Osteoblast (primary cell): ENCODE data around the gene ZNF608. TPM values are rescaled to one million over a fixed set of nuclear protein-coding genes. Genes with fewer than 3 reads are reported as not detected.

Experiments used
- DNase-seq: peaks from one replicate; pipeline ENCODE4 v3.0.0; 2011; ENCODE audit warnings: low spot score, mixed read lengths; ENCODE audit not compliant: insufficient read length; ENCODE audit errors: missing footprints
- H2AFZ ChIP-seq: 2 replicates; pipeline ENCODE4 v1.6.0; 2011; ENCODE audit warnings: mild to moderate bottlenecking, low read length
- H3K27ac ChIP-seq: 2 replicates; pipeline ENCODE4 v1.5.1; 2011; ENCODE audit warnings: mild to moderate bottlenecking, low read depth, low read length, moderate library complexity
- H3K27me3 ChIP-seq: 2 replicates; pipeline ENCODE4 v1.6.0; 2012; ENCODE audit warnings: mild to moderate bottlenecking, control low read depth, inconsistent platforms, low read length, moderate library complexity; ENCODE audit not compliant: insufficient read depth
- H3K36me3 ChIP-seq: 2 replicates; pipeline ENCODE4 v1.5.1; 2011; ENCODE audit warnings: mild to moderate bottlenecking, low read length, control low read depth, moderate library complexity; ENCODE audit not compliant: insufficient read depth
- H3K4me1 ChIP-seq: 2 replicates; pipeline ENCODE4 v1.5.1; 2011; ENCODE audit warnings: mild to moderate bottlenecking, low read length, control low read depth, moderate library complexity; ENCODE audit not compliant: insufficient read depth
- H3K4me2 ChIP-seq: 2 replicates; pipeline ENCODE4 v1.6.0; 2011; ENCODE audit warnings: mild to moderate bottlenecking, low read length; ENCODE audit not compliant: insufficient read depth
- H3K4me3 ChIP-seq: fragments of 200-600 bp; sonication (generic); 3 replicates; pipeline ENCODE4 v1.5.1; 2012; ENCODE audit warnings: mild to moderate bottlenecking, low read length, inconsistent platforms; ENCODE audit not compliant: insufficient read depth
- H3K79me2 ChIP-seq: 2 replicates; pipeline ENCODE4 v1.6.0; 2012; ENCODE audit warnings: mild to moderate bottlenecking, low read length, control low read depth, inconsistent platforms; ENCODE audit not compliant: insufficient read depth
- H3K9me3 ChIP-seq: 2 replicates; pipeline ENCODE4 v1.5.1; 2011; ENCODE audit warnings: low read depth, low read length, control low read depth
- H4K20me1 ChIP-seq: 2 replicates; pipeline ENCODE4 v1.6.0; 2012; ENCODE audit warnings: mild to moderate bottlenecking, low read length, control low read depth; ENCODE audit not compliant: insufficient read depth
- CTCF ChIP-seq: IDR thresholded peaks from 2 replicates; pipeline ENCODE4 v1.5.1; 2011; ENCODE audit warnings: mild to moderate bottlenecking, low read depth, low read length, moderate library complexity; ENCODE audit errors: extremely low read depth
- total RNA-seq: library from RNA; depleted of rRNA; stranded (reverse); fragments of >200 nt; gene quantifications from 2 replicates; pipeline ENCODE4 v1.2.3, GENCODE V29; 2012

The ZNF608 gene
- total RNA-seq, 1 donor = 11.6 TPM

GRCh38 chr5:124760608-124761007 lies 14.2 kb upstream of the ZNF608 start:
- H3K27me3 ChIP-seq = no peaks in the 10 kb centered on the region
- H3K4me1 ChIP-seq = no peaks in the 10 kb centered on the region
- H4K20me1 ChIP-seq = no peaks in the 10 kb centered on the region
- H3K4me2 ChIP-seq = no peak overlapping the region
- no peak for DNase-seq
- H3K4me3 ChIP-seq = no peak overlapping the region
- no peaks in the 10 kb centered on the region for H3K79me2 ChIP-seq
- H2AFZ ChIP-seq = no peak overlapping the region
- H3K36me3 ChIP-seq = no peaks in the 10 kb centered on the region
- no peaks in the 10 kb centered on the region for H3K9me3 ChIP-seq
- no peak for TF ChIP-seq CTCF
- H3K27ac ChIP-seq = no peak overlapping the region

GRCh38 chr5:124755565-124755964 lies 9.1 kb upstream of the ZNF608 start:
- no peak overlapping the region for H3K27ac ChIP-seq
- H4K20me1 ChIP-seq = no peaks in the 10 kb centered on the region
- no peaks in the 10 kb centered on the region for H3K79me2 ChIP-seq
- no peaks in the 10 kb centered on the region for H3K36me3 ChIP-seq
- no peak for TF ChIP-seq CTCF
- no peaks in the 10 kb centered on the region for H3K9me3 ChIP-seq
- peak overlapping the region; percentile 66 for H3K4me2 ChIP-seq
- H3K4me3 ChIP-seq = peak overlapping the region; percentile 55
- peak; percentile 64 for DNase-seq
- H3K4me1 ChIP-seq = no peaks in the 10 kb centered on the region
- H2AFZ ChIP-seq = peak overlapping the region; percentile 54
- H3K27me3 ChIP-seq = no peaks in the 10 kb centered on the region

GRCh38 chr5:124755041-124755440 lies 8.6 kb upstream of the ZNF608 start:
- no peaks in the 10 kb centered on the region for H3K4me1 ChIP-seq
- no peaks in the 10 kb centered on the region for H3K79me2 ChIP-seq
- no peak overlapping the region for H3K27ac ChIP-seq
- H3K36me3 ChIP-seq = no peaks in the 10 kb centered on the region
- TF ChIP-seq CTCF = no peak
- peak overlapping the region; percentile 66 for H2AFZ ChIP-seq
- DNase-seq = no peak
- no peaks in the 10 kb centered on the region for H3K27me3 ChIP-seq
- H3K9me3 ChIP-seq = no peaks in the 10 kb centered on the region
- H3K4me2 ChIP-seq = peak overlapping the region; percentile 66
- H4K20me1 ChIP-seq = no peaks in the 10 kb centered on the region
- peak overlapping the region; percentile 42 for H3K4me3 ChIP-seq

- Histone ChIP-seq H3K79me2 (no peaks in the 10 kb centered on the region), H4K20me1 (no peaks in the 10 kb centered on the region), H3K4me2 (peak overlapping the region; percentile 66), H3K4me1 (peaks cover 4% of the 10 kb centered on the region), H3K36me3 (no peaks in the 10 kb centered on the region), H3K4me3 (peak overlapping the region; percentile 42), H3K27ac (no peak overlapping the region), H3K27me3 (no peaks in the 10 kb centered on the region), H3K9me3 (no peaks in the 10 kb centered on the region), H2AFZ (peak overlapping the region; percentile 66)
- no peak for DNase-seq
- no peak for TF ChIP-seq CTCF
Measured at GRCh38 chr5:124754206-124754927, 7.9 kb upstream of the ZNF608 start.
